H1 (cell line): Measurements from ENCODE around the gene TINCR. TPM values are rescaled to one million over a fixed set of nuclear protein-coding genes. Genes with fewer than 3 reads are reported as not detected.

Experiments
- CTCF ChIA-PET: fragments of 300-600 bp; sonication (Branson Sonifier 250); formaldehyde crosslinking; loops from one replicate; lab custom pipeline; 2021; ENCODE audit not compliant: partially characterized antibody; lab: Charles Lee
- POLR2A ChIA-PET: fragments of 300-600 bp; sonication (Branson Sonifier 250); formaldehyde crosslinking; loops from one replicate; lab custom pipeline; 2021; ENCODE audit warnings: inconsistent platforms; ENCODE audit not compliant: partially characterized antibody; lab: Charles Lee
- DNase-seq, 2 experiments: peaks; one replicate each; pipeline versions ENCODE4 v3.0.0 to v3.0.0-alpha.2; 2010 to 2022; ENCODE audit warnings: low spot score in 2 of 2, low read depth in 1 of 2, mixed read lengths in 1 of 2
- FAIRE-seq: peaks from 2 replicates; lab custom pipeline; 2011; peaks lifted over from hg19 to GRCh38; lab: Jason Lieb, UNC
- H2AFZ ChIP-seq: 2 replicates; pipeline ENCODE4 v1.8.1; 2012; ENCODE audit warnings: low read length, inconsistent platforms
- H2AK5ac ChIP-seq: 2 replicates; pipeline ENCODE4 v1.6.1; 2013; ENCODE audit warnings: low read depth, low read length
- H2BK120ac ChIP-seq: replicated peaks from 2 replicates; pipeline ENCODE3; 2013; ENCODE audit warnings: low read depth, low read length, inconsistent platforms
- H2BK12ac ChIP-seq: 2 replicates; pipeline ENCODE4 v1.6.1; 2013; ENCODE audit warnings: low read depth, low read length
- H2BK15ac ChIP-seq: 2 replicates; pipeline ENCODE4 v1.6.1; 2013; ENCODE audit warnings: low read length
- H2BK20ac ChIP-seq: 2 replicates; pipeline ENCODE4 v1.6.1; 2013; ENCODE audit warnings: low read length
- H2BK5ac ChIP-seq: 2 replicates; pipeline ENCODE4 v1.6.1; 2013; ENCODE audit warnings: low read depth, low read length
- H3K14ac ChIP-seq: 2 replicates; pipeline ENCODE4 v1.6.1; 2013; ENCODE audit warnings: inconsistent platforms; ENCODE audit not compliant: insufficient read length
- H3K18ac ChIP-seq: 2 replicates; pipeline ENCODE4 v1.6.1; 2013; ENCODE audit warnings: low read length; ENCODE audit errors: extremely low read depth
- H3K23ac ChIP-seq: 2 replicates; pipeline ENCODE4 v1.6.1; 2013; ENCODE audit warnings: inconsistent platforms; ENCODE audit not compliant: insufficient read length
- H3K23me2 ChIP-seq: 2 replicates; pipeline ENCODE4 v1.6.1; 2013; ENCODE audit warnings: low read depth, low read length
- H3K27ac ChIP-seq: 2 replicates; pipeline ENCODE4 v1.6.1; 2011; ENCODE audit warnings: low read depth, low read length, inconsistent platforms
- H3K27me3 ChIP-seq, 4 experiments: replicated peaks in 1 of 4; 1 replicate in 1 of 4; 2 replicates in 3 of 4; pipeline versions ENCODE4 v1.6.1 to v1.8.1; 2011 to 2013; ENCODE audit warnings: low read length in 3 of 4, mild to moderate bottlenecking in 3 of 4, inconsistent platforms in 2 of 4, mixed read lengths in 2 of 4, moderate library complexity in 1 of 4; ENCODE audit not compliant: control insufficient read depth in 3 of 4, insufficient read depth in 3 of 4; ENCODE audit errors: extremely low read depth in 1 of 4
- H3K36me3 ChIP-seq, 4 experiments: 2 replicates each; pipeline versions ENCODE4 v1.6.1 to v1.8.1; 2011 to 2013; ENCODE audit warnings: mild to moderate bottlenecking in 4 of 4, low read length in 3 of 4, moderate library complexity in 2 of 4, control low read depth in 1 of 4, inconsistent platforms in 1 of 4; ENCODE audit not compliant: insufficient read depth in 4 of 4, control insufficient read depth in 2 of 4
- H3K4ac ChIP-seq: replicated peaks from 2 replicates; pipeline ENCODE3; 2013; ENCODE audit warnings: low read length, low read depth, mixed read lengths, inconsistent platforms; ENCODE audit not compliant: insufficient read length
- H3K4me1 ChIP-seq, 4 experiments: replicated peaks in 1 of 4; 1 replicate in 1 of 4; 2 replicates in 3 of 4; pipeline versions ENCODE4 v1.6.1 to v1.8.1; 2011 to 2013; ENCODE audit warnings: low read length in 3 of 4, inconsistent platforms in 2 of 4, mixed read lengths in 1 of 4; ENCODE audit not compliant: insufficient read depth in 4 of 4, control insufficient read depth in 3 of 4
- H3K4me2 ChIP-seq, 2 experiments: 2 replicates each; pipeline versions ENCODE4 v1.6.1 to v1.8.1; 2011 to 2013; ENCODE audit warnings: low read depth in 2 of 2, low read length in 2 of 2, control low read depth in 1 of 2, inconsistent platforms in 1 of 2, mild to moderate bottlenecking in 1 of 2; ENCODE audit not compliant: insufficient read depth in 1 of 2
- H3K4me3 ChIP-seq, 4 experiments: fragments of 200-600, 300-600 bp in 1 of 4; sonication (generic), shearing (Covaris generic), sonication (Bioruptor Twin) in 1 of 4; 2 replicates each; pipeline versions ENCODE4 v1.5.1 to v1.8.1; 2011 to 2016; ENCODE audit warnings: low read length in 4 of 4, low read depth in 3 of 4, control low read depth in 2 of 4, inconsistent platforms in 2 of 4, mild to moderate bottlenecking in 2 of 4, mixed read lengths in 1 of 4, moderate library complexity in 1 of 4; ENCODE audit not compliant: insufficient read depth in 2 of 4; ENCODE audit errors: extremely low read depth in 1 of 4
- H3K56ac ChIP-seq: replicated peaks from 2 replicates; pipeline ENCODE3; 2013; ENCODE audit warnings: low read depth, mild to moderate bottlenecking, mixed read lengths, low read length, inconsistent platforms; ENCODE audit not compliant: insufficient read length
- H3K79me1 ChIP-seq: 2 replicates; pipeline ENCODE4 v1.6.1; 2013; ENCODE audit warnings: low read depth, low read length, control low read depth
- H3K79me2 ChIP-seq, 2 experiments: 2 replicates each; pipeline versions ENCODE4 v1.6.1 to v1.8.1; 2012 to 2013; ENCODE audit warnings: low read length in 2 of 2, mild to moderate bottlenecking in 2 of 2, inconsistent platforms in 1 of 2; ENCODE audit not compliant: insufficient read depth in 2 of 2, control insufficient read depth in 1 of 2
- H3K9ac ChIP-seq, 4 experiments: replicated peaks in 1 of 4; 1 replicate in 1 of 4; 2 replicates in 3 of 4; pipeline versions ENCODE4 v1.6.1 to v1.8.1; 2011 to 2013; ENCODE audit warnings: low read depth in 3 of 4, low read length in 3 of 4, control low read depth in 2 of 4, mild to moderate bottlenecking in 2 of 4, moderate library complexity in 2 of 4, inconsistent platforms in 1 of 4; ENCODE audit errors: extremely low read depth in 1 of 4
- H3K9me3 ChIP-seq, 2 experiments: 2 replicates each; pipeline versions ENCODE4 v1.6.1 to v1.8.1; 2012 to 2013; ENCODE audit warnings: mild to moderate bottlenecking in 2 of 2, moderate library complexity in 2 of 2, control low read depth in 1 of 2, inconsistent platforms in 1 of 2, low read depth in 1 of 2, low read length in 1 of 2, mixed read lengths in 1 of 2; ENCODE audit not compliant: insufficient read depth in 2 of 2
- H4K20me1 ChIP-seq, 2 experiments: replicated peaks in 1 of 2; 2 replicates each; pipeline versions ENCODE3 to v1.8.1; 2011 to 2013; ENCODE audit warnings: inconsistent platforms in 2 of 2, low read length in 2 of 2, mild to moderate bottlenecking in 1 of 2; ENCODE audit not compliant: insufficient read depth in 2 of 2, control insufficient read depth in 1 of 2
- H4K5ac ChIP-seq: 2 replicates; pipeline ENCODE4 v1.6.1; 2013; ENCODE audit warnings: low read length, low read depth, mixed read lengths, inconsistent platforms; ENCODE audit not compliant: insufficient read length
- H4K8ac ChIP-seq: 2 replicates; pipeline ENCODE4 v1.8.0; 2013; ENCODE audit warnings: mild to moderate bottlenecking, moderate library complexity, low read length, inconsistent platforms; ENCODE audit not compliant: insufficient read depth; ENCODE audit errors: extremely low read depth
- H4K91ac ChIP-seq: replicated peaks from 2 replicates; pipeline ENCODE3; 2013; ENCODE audit warnings: low read length, mixed read lengths, inconsistent platforms; ENCODE audit not compliant: insufficient read length
- CHD2 ChIP-seq: IDR thresholded peaks from 2 replicates; pipeline ENCODE4 v1.6.1; 2012; ENCODE audit warnings: low read length, improper control_type of control experiment
- CTCF ChIP-seq, 3 experiments: IDR thresholded peaks; 1 replicate in 2 of 3; 2 replicates in 1 of 3; pipeline versions ENCODE4 v1.5.1 to v1.6.1; 2011; ENCODE audit warnings: low read length in 3 of 3, mild to moderate bottlenecking in 3 of 3, inconsistent platforms in 2 of 3, low read depth in 1 of 3, moderate library complexity in 1 of 3; ENCODE audit not compliant: insufficient read depth in 1 of 3; ENCODE audit errors: control extremely low read depth in 1 of 3
- E2F6 ChIP-seq: IDR thresholded peaks from 2 replicates; pipeline ENCODE4 v1.6.1; 2012; ENCODE audit warnings: inconsistent platforms
- EGR1 ChIP-seq: IDR thresholded peaks from 2 replicates; pipeline ENCODE4 v1.6.1; 2011; ENCODE audit warnings: low read depth, low read length, borderline replicate concordance
- HDAC2 ChIP-seq, 2 experiments: fragments of 300-600 bp in 1 of 2; sonication (generic) in 1 of 2; IDR thresholded peaks; 2 replicates each; pipeline ENCODE4 v1.6.1; 2011 to 2012; ENCODE audit warnings: low read depth in 2 of 2, low read length in 2 of 2, mild to moderate bottlenecking in 2 of 2, moderate library complexity in 2 of 2, borderline replicate concordance in 1 of 2, inconsistent platforms in 1 of 2
- KDM1A ChIP-seq: fragments of 200-600, 300-600 bp; sonication (generic); IDR thresholded peaks from 2 replicates; pipeline ENCODE4 v1.7.1; 2016; ENCODE audit warnings: mild to moderate bottlenecking, low read length, borderline replicate concordance
- MAX ChIP-seq: IDR thresholded peaks from 2 replicates; pipeline ENCODE4 v1.6.1; 2012; ENCODE audit warnings: inconsistent platforms
- RXRA ChIP-seq: IDR thresholded peaks from 2 replicates; pipeline ENCODE4 v1.6.1; 2011; ENCODE audit warnings: low read depth, mild to moderate bottlenecking, low read length, moderate library complexity; ENCODE audit not compliant: insufficient read depth
- SP2 ChIP-seq: IDR thresholded peaks from 2 replicates; pipeline ENCODE4 v1.6.1; 2012; ENCODE audit warnings: mild to moderate bottlenecking, low read length, inconsistent platforms
- ZNF274 ChIP-seq: IDR thresholded peaks from 2 replicates; pipeline ENCODE4 v1.7.0; 2012; ENCODE audit warnings: low read length, borderline replicate concordance; ENCODE audit errors: extremely low read depth
- WGBS, 2 experiments: shearing (Covaris generic) in 1 of 2; methylation state at CpG; one replicate each; pipeline versions ENCODE4 v1.1.6 to v1.1.7; 2013 to 2015; ENCODE audit warnings: low lambda C conversion rate in 2 of 2, mixed read lengths in 2 of 2, inconsistent platforms in 1 of 2, low coverage in 1 of 2, missing lambda C conversion rate in 1 of 2; ENCODE audit not compliant: insufficient replicate concordance in 2 of 2, insufficient coverage in 1 of 2, insufficient read length in 1 of 2; ENCODE audit errors: extremely low coverage in 1 of 2, missing lambda C conversion rate in 1 of 2; 5-methylcytosine and 5-hydroxymethylcytosine counted together
- polyA plus RNA-seq, 7 experiments: library from polyadenylated mRNA; depleted of rRNA in 3 of 7; stranded (reverse) in 5 of 7; unstranded in 2 of 7; fragments of >200 nt in 5 of 7; fragments of 200-250 nt in 2 of 7; gene quantifications; 1 replicate in 5 of 7; 2 replicates in 1 of 7; 4 replicates in 1 of 7; pipeline versions ENCODE4 v1.2.1 to v1.2.3, GENCODE V29; 2011 to 2013; ENCODE audit warnings: missing spikeins in 2 of 7, mixed read lengths in 2 of 7
- total RNA-seq: library from RNA; stranded (reverse); fragmentation: NEBNext Ultra II Directional; extraction: Animal tissue kit (Norgen Biotek cat#: 25700); gene quantifications from 2 replicates; pipeline ENCODE4 v1.2.1, GENCODE V29; 2021

TINCR gene
- total and polyA plus RNA-seq, 2 of the 8 experiments (the other 6 are each of a cell fraction or from before 2014, with no cell fraction given): 0.52 to 1.4 TPM

- POLR2A ChIA-PET: no interaction called here
- Histone ChIP-seq H2BK15ac (no peak overlapping the region), H2BK120ac (no peak overlapping the region), H3K79me1 (no peaks in the 10 kb centered on the region), H2BK5ac (no peak overlapping the region), H3K36me3 (no peaks in the 10 kb centered on the region), H3K4me1 (no peaks in the 10 kb centered on the region; a peak in 2 of 7 replicates), H4K20me1 (no peaks in the 10 kb centered on the region), H4K5ac (no peak overlapping the region), H2BK20ac (no peak overlapping the region), H2BK12ac (no peak overlapping the region), H3K27me3 (0 out of 7 replicates have a peak, but pooled peaks cover 0 to 2% (median 0%) of the 10 kb centered on the region in 4 experiments), H3K14ac (no peak overlapping the region), H3K79me2 (no peaks in the 10 kb centered on the region), H3K18ac (no peak overlapping the region), H4K91ac (no peak overlapping the region), H2AFZ (no peak overlapping the region), H3K9me3 (peaks cover 6 to 12% of the 10 kb centered on the region in 2 experiments), H2AK5ac (no peak overlapping the region), H3K4ac (no peak overlapping the region), H4K8ac (no peak overlapping the region), H3K4me3 (no peak overlapping the region), H3K9ac (no peak overlapping the region), H3K27ac (no peak overlapping the region), H3K23me2 (no peaks in the 10 kb centered on the region), H3K23ac (no peak overlapping the region), H3K56ac (no peak overlapping the region), H3K4me2 (no peak overlapping the region)
- 82% methylated on average over 11 of the region's 11 CpGs; no CpG with 5 or more reads in 1 of the 2 experiments for WGBS, 2 experiments
- DNase-seq (no peak), FAIRE-seq (no peak)
- CTCF ChIA-PET: interaction anchor here (0.7 to 9.2 kb wide), 5 partner anchors 10 to 31 kb away, joined by 3 to 112 read pairs (median 4); no protein-coding TSS in a partner anchor
- TF ChIP-seq KDM1A (no peak), E2F6 (no peak), SP2 (no peak), EGR1 (no peak), RXRA (no peak), HDAC2 (IDR thresholded peaks at IDR 0.05; ENCODE audit: borderline replicate concordance in 1 of 2, low read depth in 2 of 2, low read length in 2 of 2) (no peak), ZNF274 (no peak), CHD2 (no peak), CTCF (IDR thresholded peaks at IDR 0.05; ENCODE audit: control extremely low read depth in 1 of 3, insufficient read depth in 1 of 3, low read depth in 1 of 3, low read length in 3 of 3) (no peak), MAX (no peak)
Observed at GRCh38 chr19:5530701-5531100, 37.1 kb downstream of the TINCR start.
